ENCODE data around the gene PHLDB2. TPM values are rescaled to one million over a fixed set of nuclear protein-coding genes. Genes with fewer than 3 reads are reported as not detected.

Gene PHLDB2
- polyA plus RNA-seq, 6 donors from 2014 or later: 2.1 to 6.7 (median 4.5) TPM

DNA sequence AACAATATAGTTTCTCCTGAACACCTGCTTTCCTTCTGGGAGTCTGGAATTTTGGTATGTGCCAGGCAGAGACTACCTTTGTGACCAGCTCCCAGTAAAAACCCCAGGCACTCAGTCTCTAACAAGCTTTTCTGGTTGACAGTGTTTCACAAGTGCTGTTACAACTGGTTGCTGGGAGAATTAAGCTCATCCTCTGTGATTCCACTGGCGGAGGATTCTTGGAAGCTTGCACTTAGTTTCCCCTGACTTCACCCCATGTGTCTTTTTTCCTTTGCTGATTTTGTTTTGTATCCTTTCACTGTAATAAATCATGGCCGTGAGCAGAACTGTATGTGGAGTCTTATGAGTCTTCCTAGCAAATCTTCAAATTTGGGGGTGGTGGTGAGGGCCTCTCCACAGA lies 134.0 kb downstream of the PHLDB2 start:
- H3K4me1 Mint-ChIP-seq: peaks cover 4 to 6% (median 5%) of the 10 kb centered on the region in 3 donors
- no peak for DNase-seq
- ATAC-seq (ENCODE audit: low read depth in 2 of 2): no peak
- peaks cover 5 to 25% of the 10 kb centered on the region in 2 donors for H3K36me3 Mint-ChIP-seq
- no peak overlapping the region for H3K27ac Mint-ChIP-seq
- peaks cover 7 to 9% (median 8%) of the 10 kb centered on the region in 3 donors for H3K27me3 Mint-ChIP-seq
- no peak overlapping the region for H3K4me3 Mint-ChIP-seq
- peaks cover 0 to 2% (median 0%) of the 10 kb centered on the region in 7 donors for H3K9me3 Mint-ChIP-seq

DNA sequence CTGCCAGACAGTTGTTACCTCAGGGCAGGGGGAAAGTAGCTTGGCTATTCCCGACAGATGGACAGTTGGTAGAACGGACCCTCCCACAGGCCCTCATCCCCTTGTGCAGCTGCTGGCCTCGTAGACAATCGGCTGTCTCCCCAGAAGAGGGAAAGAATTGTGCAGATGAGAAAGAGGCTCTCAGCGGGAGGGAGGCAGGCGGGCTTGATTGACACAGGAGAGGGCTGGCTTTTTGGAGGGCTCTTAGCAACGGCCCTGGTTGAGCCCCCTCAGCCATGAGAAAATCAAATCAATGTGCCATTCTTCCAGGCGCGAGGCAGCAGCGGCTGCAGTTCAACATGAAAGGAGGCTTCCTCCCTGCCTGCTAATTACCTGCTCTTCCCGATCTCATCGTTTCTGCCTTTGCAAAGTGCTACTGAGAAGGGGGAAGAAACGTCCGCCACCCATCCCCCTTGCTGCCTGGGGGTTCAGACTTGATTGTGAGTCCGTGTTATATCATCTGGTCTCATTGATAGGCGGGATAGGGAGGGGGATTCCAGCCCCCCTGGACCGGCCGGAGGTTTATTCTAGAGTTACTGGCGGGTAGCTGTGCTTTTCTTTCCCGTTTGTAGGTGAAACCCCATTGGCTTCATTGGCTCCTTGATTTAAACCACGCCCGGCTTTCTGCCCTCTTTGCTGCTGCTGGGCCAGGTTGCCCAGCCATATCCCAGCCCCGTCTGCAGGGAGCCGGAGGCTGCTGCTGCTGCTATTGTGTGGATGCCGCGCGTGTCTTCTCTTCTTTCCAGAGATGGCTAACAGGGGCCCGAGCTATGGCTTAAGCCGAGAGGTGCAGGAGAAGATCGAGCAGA lies 139.8 kb downstream of the PHLDB2 start, which contains the start of gene TAGLN3:
TAGLN3 (plus strand) TSS at position 287 of the 848 bp plus-strand sequence; CDS start at position 788, 501 bp downstream.
- DNase-seq (no peak), ATAC-seq (ENCODE audit: low read depth in 2 of 2) (peak; percentile 59 to 69)
- no peaks in the 10 kb centered on the region for H3K36me3 Mint-ChIP-seq
- H3K27me3 Mint-ChIP-seq: peaks cover 12 to 26% (median 18%) of the 10 kb centered on the region in 3 donors
- peak within 1 kb of the TSS in 3 of 6 donors; percentile 33 to 55 (median 38) for H3K27ac Mint-ChIP-seq
- H3K4me3 Mint-ChIP-seq: peak within 1 kb of the TSS; percentile 82 to 95 (median 91)
- peaks cover 11 to 26% (median 23%) of the 10 kb centered on the region in 3 donors for H3K4me1 Mint-ChIP-seq
- H3K9me3 Mint-ChIP-seq: peaks cover 0 to 2% (median 0%) of the 10 kb centered on the region in 7 donors

DNA sequence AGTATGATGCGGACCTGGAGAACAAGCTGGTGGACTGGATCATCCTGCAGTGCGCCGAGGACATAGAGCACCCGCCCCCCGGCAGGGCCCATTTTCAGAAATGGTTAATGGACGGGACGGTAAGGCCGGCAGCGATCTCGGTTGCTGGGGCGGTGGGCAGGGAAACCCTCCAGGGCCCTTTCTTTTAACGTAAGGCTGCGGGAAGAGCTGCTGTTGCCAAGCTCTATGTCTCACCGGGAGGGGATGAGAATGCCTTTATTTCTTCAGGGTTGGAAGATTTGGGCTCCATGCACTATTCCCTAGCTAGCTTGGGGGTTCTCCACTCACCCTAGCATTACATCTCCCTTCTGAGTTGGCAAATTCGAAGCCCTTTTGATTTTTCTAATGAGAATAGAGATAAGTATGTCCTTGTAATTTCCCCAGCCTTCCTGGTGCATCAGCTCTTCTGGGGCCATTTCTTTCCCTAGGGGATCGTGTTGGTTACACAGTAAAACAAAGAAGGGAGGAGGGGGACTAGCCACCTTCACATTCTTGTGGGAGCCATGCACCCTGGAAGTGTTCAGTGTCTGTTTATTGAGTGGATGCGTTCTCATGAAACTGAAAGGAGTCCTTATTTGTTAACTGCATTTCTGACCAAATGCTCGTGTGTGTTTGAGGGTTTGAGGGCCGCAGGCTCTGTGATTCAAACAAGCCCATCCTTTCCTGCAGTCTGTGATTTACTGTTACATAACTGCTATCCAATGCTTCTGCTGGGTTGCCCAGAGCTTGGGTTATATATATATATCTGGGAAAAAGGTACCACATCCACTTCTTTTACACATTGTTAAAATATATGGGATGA lies 140.6 kb downstream of the PHLDB2 start:
- peak overlapping the region in 1 of 6 donors; percentile 38 for H3K27ac Mint-ChIP-seq
- DNase-seq (no peak), ATAC-seq (ENCODE audit: low read depth in 2 of 2) (no peak)
- peaks cover 12 to 30% (median 18%) of the 10 kb centered on the region in 3 donors for H3K27me3 Mint-ChIP-seq
- H3K36me3 Mint-ChIP-seq: no peaks in the 10 kb centered on the region
- peaks cover 11 to 26% (median 23%) of the 10 kb centered on the region in 3 donors for H3K4me1 Mint-ChIP-seq
- peaks cover 0 to 2% (median 0%) of the 10 kb centered on the region in 7 donors for H3K9me3 Mint-ChIP-seq
- peak overlapping the region; percentile 82 to 95 (median 91) for H3K4me3 Mint-ChIP-seq

DNA sequence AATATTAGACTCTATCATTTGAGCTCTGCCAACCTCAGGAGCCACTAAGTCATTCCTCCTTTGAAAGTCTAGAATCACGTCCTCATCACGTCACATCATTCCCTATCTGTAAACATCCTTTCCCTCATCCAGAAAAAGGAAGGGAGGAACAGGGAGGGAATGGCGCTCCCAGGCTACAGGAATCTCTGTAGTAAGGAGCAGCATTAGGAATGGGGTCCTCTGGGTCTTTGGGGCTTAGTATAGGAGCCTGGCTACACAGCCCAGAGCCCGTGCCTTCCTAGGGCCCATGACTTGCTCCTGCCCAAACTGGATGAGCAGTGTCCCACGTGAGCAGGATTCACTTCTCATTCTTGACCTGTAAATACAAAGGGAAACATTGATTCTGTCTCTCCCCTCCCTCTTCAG lies 141.3 kb downstream of the PHLDB2 start:
- H3K27me3 Mint-ChIP-seq: peaks cover 12 to 30% (median 18%) of the 10 kb centered on the region in 3 donors
- H3K9me3 Mint-ChIP-seq: peaks cover 0 to 1% (median 0%) of the 10 kb centered on the region in 7 donors
- ATAC-seq (ENCODE audit: low read depth in 2 of 2) (no peak), DNase-seq (no peak)
- peak overlapping the region in 1 of 8 donors; percentile 90 for H3K4me3 Mint-ChIP-seq
- H3K4me1 Mint-ChIP-seq: peaks cover 11 to 26% (median 23%) of the 10 kb centered on the region in 3 donors
- H3K27ac Mint-ChIP-seq: no peak overlapping the region
- peaks cover 0 to 3% of the 10 kb centered on the region in 2 donors for H3K36me3 Mint-ChIP-seq

DNA sequence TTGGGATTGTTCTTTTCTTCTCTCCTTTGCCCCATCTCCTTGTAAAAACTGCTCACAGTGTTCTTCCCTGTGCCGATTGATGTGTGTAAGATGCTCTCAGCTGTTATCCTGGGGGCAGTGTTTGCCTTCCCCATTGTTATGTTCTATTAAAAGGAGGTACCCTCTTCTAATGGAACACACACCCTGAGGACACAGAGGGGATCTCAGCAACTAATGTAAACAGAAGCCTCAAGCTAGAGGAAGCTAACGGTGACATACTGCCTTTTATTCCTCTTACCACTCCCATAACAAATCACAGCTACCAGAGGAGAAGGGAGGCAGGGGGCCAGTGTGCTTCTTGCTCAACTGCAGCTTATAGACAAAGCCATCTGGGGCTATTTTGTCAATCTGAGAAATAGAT lies 141.9 kb downstream of the PHLDB2 start:
- Mint-ChIP-seq H3K27ac (no peak overlapping the region), H3K4me3 (peak overlapping the region in 3 of 8 donors; percentile 0 to 13 (median 2)), H3K27me3 (peaks cover 12 to 30% (median 18%) of the 10 kb centered on the region in 3 donors), H3K4me1 (peaks cover 11 to 26% (median 23%) of the 10 kb centered on the region in 3 donors), H3K9me3 (no peaks in the 10 kb centered on the region), H3K36me3 (peaks cover 0 to 4% of the 10 kb centered on the region in 2 donors)
- DNase-seq (no peak), ATAC-seq (ENCODE audit: low read depth in 2 of 2) (no peak)

DNA sequence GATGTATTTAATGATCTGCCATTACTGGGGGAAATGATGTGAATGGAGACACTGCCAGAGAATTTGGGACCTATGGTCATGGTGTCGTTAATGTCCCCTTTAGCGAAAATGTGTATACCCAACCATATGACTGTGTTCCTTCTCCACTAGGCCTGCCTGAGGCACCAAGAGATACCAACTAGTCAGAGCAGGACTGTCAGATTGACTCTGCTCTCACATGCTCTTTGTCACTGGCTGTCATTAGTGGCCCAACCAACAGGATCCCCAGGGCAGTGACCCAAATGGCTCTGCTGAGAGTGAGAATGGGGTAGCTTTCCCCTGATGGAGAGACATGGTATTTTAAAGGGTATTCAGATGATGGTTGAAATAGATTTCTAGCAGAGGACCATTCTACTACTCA lies 142.5 kb downstream of the PHLDB2 start:
- Mint-ChIP-seq H3K4me1 (peaks cover 11 to 26% (median 23%) of the 10 kb centered on the region in 3 donors), H3K36me3 (peaks cover 0 to 4% of the 10 kb centered on the region in 2 donors), H3K9me3 (no peaks in the 10 kb centered on the region), H3K27ac (no peak overlapping the region), H3K4me3 (peak overlapping the region in 1 of 8 donors; percentile 6), H3K27me3 (peaks cover 12 to 30% (median 18%) of the 10 kb centered on the region in 3 donors)
- no peak for DNase-seq
- ATAC-seq (ENCODE audit: low read depth in 2 of 2): no peak

DNA sequence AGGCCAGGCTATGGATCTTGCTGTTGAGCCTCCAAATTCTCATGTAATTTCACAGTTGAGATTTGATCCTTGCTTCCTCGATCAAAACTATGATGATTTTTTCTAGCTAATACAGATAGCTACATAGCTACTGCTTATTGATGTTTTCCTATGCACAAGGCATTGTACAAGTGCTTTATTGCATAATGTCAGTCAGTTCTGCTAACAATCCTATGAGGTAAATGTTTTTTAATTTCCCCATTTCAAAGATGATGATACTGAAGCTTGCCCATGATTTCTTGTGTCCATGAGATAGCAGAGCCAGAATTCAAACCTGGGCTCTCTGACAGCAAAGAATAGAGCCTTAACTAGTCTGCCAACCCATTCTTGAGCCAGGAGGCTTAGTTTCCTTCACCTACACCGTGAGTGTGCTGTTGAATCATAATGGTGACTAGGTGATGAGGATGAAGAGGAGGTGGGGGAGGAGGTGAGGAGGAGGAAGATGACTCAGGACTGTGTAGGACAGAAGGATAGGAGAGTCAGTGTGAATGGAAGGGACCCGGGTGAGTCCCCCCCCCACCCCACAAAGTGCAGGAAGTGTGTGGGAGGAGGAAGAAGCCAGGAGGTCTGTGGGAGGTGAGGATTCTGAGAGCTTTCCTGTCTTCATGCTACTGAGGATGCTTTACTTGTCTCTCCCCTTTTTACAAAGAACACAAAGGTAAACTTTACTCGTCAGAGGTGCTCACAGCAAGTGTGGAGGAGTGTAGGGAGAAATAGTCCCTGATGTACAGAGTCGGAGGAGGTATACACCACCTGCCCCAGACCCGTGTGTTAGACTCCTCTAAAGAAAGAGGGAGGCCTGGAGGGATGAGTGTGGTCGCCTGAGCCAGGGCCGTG lies 143.3 kb downstream of the PHLDB2 start:
- no peak for ATAC-seq (ENCODE audit: low read depth in 2 of 2)
- DNase-seq: no peak
- no peak overlapping the region for H3K27ac Mint-ChIP-seq
- peaks cover 10 to 25% (median 12%) of the 10 kb centered on the region in 3 donors for H3K27me3 Mint-ChIP-seq
- peaks cover 11 to 26% (median 23%) of the 10 kb centered on the region in 3 donors for H3K4me1 Mint-ChIP-seq
- H3K4me3 Mint-ChIP-seq: no peak overlapping the region
- peaks cover 0 to 4% of the 10 kb centered on the region in 2 donors for H3K36me3 Mint-ChIP-seq
- no peaks in the 10 kb centered on the region for H3K9me3 Mint-ChIP-seq

DNA sequence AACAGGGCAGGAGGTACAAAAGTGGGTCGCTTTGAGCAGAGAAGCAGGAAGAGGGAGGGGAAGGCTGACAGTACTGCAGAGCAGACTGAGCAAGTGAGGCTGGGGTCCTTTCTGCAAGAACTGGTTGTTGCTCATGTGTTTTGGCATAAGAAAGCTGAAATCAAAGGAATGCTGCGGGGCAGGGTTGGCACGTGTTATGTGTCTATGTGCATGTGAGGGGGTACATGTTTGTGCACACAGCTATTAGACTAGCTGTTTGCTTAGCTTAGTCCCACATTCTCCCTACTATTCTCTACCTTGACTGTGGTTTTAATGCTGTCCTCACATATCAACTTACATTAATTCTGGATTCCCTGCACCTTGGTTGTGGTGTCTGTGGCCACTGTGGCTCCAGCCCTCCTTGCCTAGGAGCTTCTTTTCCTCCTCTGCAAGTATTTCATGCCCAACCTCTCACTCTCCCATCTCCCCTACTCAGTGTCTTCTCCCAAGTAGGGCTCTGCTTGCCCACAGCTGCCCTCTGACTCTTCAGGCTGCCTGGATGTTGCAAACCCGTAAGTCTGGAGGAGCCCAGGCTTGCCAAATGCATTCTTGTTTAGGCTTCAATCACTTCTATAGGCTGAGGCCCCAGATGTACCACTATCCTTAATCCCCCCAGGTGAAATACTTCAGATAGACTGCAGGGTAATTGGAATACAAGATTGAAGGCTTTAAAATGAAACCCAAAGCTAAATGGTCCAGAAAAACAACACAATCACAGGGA lies 144.4 kb downstream of the PHLDB2 start:
- H3K27ac Mint-ChIP-seq: no peak overlapping the region
- no peak overlapping the region for H3K4me3 Mint-ChIP-seq
- no peaks in the 10 kb centered on the region for H3K9me3 Mint-ChIP-seq
- peaks cover 5 to 23% (median 9%) of the 10 kb centered on the region in 3 donors for H3K27me3 Mint-ChIP-seq
- peaks cover 10 to 24% (median 21%) of the 10 kb centered on the region in 3 donors for H3K4me1 Mint-ChIP-seq
- ATAC-seq (ENCODE audit: low read depth in 2 of 2): no peak
- peaks cover 0 to 4% of the 10 kb centered on the region in 2 donors for H3K36me3 Mint-ChIP-seq
- DNase-seq: no peak

DNA sequence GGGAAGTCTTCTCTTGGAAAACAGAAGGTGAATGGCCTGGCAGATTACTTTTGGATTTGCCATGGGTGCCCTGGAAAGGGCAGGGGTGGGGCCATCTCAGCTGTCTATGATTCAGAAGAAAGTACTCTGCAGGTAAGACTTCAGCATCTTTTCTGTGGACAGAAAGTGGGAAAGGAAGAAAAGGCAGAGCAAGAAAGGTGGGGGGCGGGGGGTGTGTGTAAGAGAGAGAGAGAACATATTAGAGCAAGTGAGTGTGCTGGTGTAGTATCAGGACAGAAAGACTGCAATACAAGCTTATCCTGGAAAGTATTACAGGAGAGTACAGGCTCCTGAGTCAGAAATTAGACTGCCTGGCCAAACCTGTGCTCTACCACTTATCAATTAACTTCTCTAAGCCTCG lies 145.1 kb downstream of the PHLDB2 start:
- peaks cover 1 to 21% (median 9%) of the 10 kb centered on the region in 3 donors for H3K27me3 Mint-ChIP-seq
- H3K9me3 Mint-ChIP-seq: no peaks in the 10 kb centered on the region
- no peak overlapping the region for H3K4me3 Mint-ChIP-seq
- ATAC-seq (ENCODE audit: low read depth in 2 of 2) (no peak), DNase-seq (no peak)
- H3K27ac Mint-ChIP-seq: no peak overlapping the region
- peaks cover 3 to 17% (median 14%) of the 10 kb centered on the region in 3 donors for H3K4me1 Mint-ChIP-seq
- peaks cover 0 to 4% of the 10 kb centered on the region in 2 donors for H3K36me3 Mint-ChIP-seq

DNA sequence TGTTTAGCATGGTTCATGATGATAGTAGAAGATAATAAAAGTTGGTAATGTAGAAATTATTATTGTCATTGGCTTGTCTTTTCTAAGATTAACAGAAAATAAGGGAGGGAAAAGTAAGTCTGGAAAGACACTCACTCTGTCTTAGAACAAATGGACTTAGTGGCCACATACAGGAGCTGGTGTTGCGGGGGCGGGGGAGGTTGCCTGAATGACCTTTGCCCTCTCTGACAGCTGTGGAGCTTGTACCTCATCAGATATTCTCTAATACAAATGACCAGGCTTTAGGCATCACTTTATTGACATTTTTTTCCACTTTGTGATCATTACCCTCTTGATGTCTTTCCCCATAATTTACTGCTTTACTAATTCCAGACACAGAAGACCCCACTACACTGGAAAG lies 145.6 kb downstream of the PHLDB2 start:
- DNase-seq (no peak), ATAC-seq (ENCODE audit: low read depth in 2 of 2) (no peak)
- peaks cover 0 to 17% (median 9%) of the 10 kb centered on the region in 3 donors for H3K27me3 Mint-ChIP-seq
- peaks cover 0 to 12% (median 9%) of the 10 kb centered on the region in 3 donors for H3K4me1 Mint-ChIP-seq
- H3K27ac Mint-ChIP-seq: peak overlapping the region in 1 of 6 donors; percentile 4
- peaks cover 0 to 4% of the 10 kb centered on the region in 2 donors for H3K36me3 Mint-ChIP-seq
- H3K4me3 Mint-ChIP-seq: no peak overlapping the region
- no peaks in the 10 kb centered on the region for H3K9me3 Mint-ChIP-seq

DNA sequence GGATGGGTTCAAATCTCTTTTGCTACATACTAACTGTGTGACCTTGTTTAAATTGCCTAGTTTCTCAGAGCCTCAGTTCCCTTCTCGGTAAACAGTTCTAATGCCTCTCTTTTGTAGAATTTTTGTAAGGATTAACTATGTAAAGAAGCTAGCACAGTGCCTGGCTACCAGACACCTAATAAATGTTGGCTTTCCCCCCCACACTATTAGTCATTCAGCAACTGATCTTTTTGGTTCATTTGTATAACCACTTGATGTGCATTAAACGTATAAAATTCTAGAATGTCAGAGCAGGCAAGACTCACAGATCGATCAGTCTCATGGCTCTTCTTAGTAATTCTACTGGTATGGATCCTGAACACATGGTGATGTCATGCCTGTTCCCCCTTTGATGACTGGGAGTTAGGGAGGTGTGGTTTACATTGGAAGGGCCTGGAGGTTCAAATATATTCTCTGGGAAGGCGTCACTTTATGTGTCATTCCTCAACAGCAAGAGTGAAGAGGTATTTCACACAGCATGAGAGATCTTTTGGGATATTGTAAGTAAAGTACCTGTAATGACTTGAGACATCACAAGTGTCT lies 146.1 kb downstream of the PHLDB2 start:
- H3K4me3 Mint-ChIP-seq: no peak overlapping the region
- DNase-seq (no peak), ATAC-seq (ENCODE audit: low read depth in 2 of 2) (no peak)
- H3K36me3 Mint-ChIP-seq: peaks cover 0 to 4% of the 10 kb centered on the region in 2 donors
- no peaks in the 10 kb centered on the region for H3K9me3 Mint-ChIP-seq
- H3K4me1 Mint-ChIP-seq: peaks cover 0 to 9% (median 6%) of the 10 kb centered on the region in 3 donors
- peak overlapping the region in 1 of 6 donors; percentile 4 for H3K27ac Mint-ChIP-seq
- H3K27me3 Mint-ChIP-seq: peaks cover 0 to 13% (median 9%) of the 10 kb centered on the region in 3 donors

Data from naive B cell (primary cell).